Aorta (tissue), 5 donors: Measurements from ENCODE around the gene KIF15. TPM values are rescaled to one million over a fixed set of nuclear protein-coding genes. Genes with fewer than 3 reads are reported as not detected.
A peak's percentile ranks its signal among the peaks of the same experiment; 100 is the strongest.

Experiments used
- ATAC-seq: fragments of 200-7000 bp; cut with Tn5 transposase; one replicate; pipeline ENCODE4 v1.9.1; 2022; ENCODE audit warnings: moderate library complexity; ENCODE audit not compliant: low FRiP score
- DNase-seq, 2 donors: peaks; one replicate each; pipeline ENCODE4 v3.0.0-alpha.2; 2020
- H3K27ac ChIP-seq, 2 donors: one replicate each; pipeline ENCODE4 v1.5.1; 2013; ENCODE audit warnings: low read length in 2 of 2, mild to moderate bottlenecking in 2 of 2, moderate library complexity in 2 of 2, control low read depth in 1 of 2, inconsistent platforms in 1 of 2, low read depth in 1 of 2
- H3K27me3 ChIP-seq, 2 donors: one replicate each; pipeline ENCODE4 v1.6.1; 2013; ENCODE audit warnings: control low read depth in 1 of 2, low read length in 1 of 2, mild to moderate bottlenecking in 1 of 2, moderate library complexity in 1 of 2; ENCODE audit not compliant: insufficient read depth in 2 of 2, control insufficient read depth in 1 of 2
- H3K36me3 ChIP-seq, 2 donors: one replicate each; pipeline ENCODE4 v1.6.1; 2013; ENCODE audit warnings: control low read depth in 1 of 2, low read length in 1 of 2, mild to moderate bottlenecking in 1 of 2; ENCODE audit not compliant: insufficient read depth in 2 of 2, control insufficient read depth in 1 of 2
- H3K4me1 ChIP-seq, 2 donors: one replicate each; pipeline ENCODE4 v1.6.1; 2013; ENCODE audit warnings: low read length in 2 of 2, control low read depth in 1 of 2, mild to moderate bottlenecking in 1 of 2, moderate library complexity in 1 of 2; ENCODE audit not compliant: insufficient read depth in 2 of 2, control insufficient read depth in 1 of 2
- H3K4me3 ChIP-seq, 2 donors: one replicate each; pipeline ENCODE4 v1.5.1; 2013; ENCODE audit warnings: low read length in 2 of 2, control low read depth in 1 of 2, mild to moderate bottlenecking in 1 of 2
- H3K9me3 ChIP-seq: one replicate; pipeline ENCODE4 v1.6.1; 2013; ENCODE audit warnings: mild to moderate bottlenecking, low read length; ENCODE audit not compliant: control insufficient read depth
- WGBS, 2 donors: extraction: QIAGEN DNeasy Blood & Tissue Kit; methylation state at CpG; one replicate each; pipeline ENCODE4 v1.1.7; 2013; 5-methylcytosine and 5-hydroxymethylcytosine counted together
- intact Hi-C, 2 donors: fragments of 100-400 bp; cut with DNase I; formaldehyde crosslinking; loops; one replicate each; pipeline versions ENCODE4 v1.14.2 to v1.15.0; 2022
- long read RNA-seq, 2 donors: library from polyadenylated mRNA; unstranded; transcript quantifications; one replicate each; pipeline ENCODE4 v2.0.0, GENCODE V29; 2020 to 2021
- polyA plus RNA-seq, 2 donors: library from polyadenylated mRNA; stranded (reverse); fragments of 200-250 nt; gene quantifications; one replicate each; pipeline ENCODE4 v1.2.3, GENCODE V29; 2013
- total RNA-seq, 2 donors: library from RNA; stranded (reverse); fragmentation: NEBNext Ultra II Directional; extraction: Animal tissue kit (Norgen Biotek cat#: 25700); gene quantifications; one replicate each; pipeline ENCODE4 v1.2.1, GENCODE V29; 2021
- donor health status: healthy with polysubstance abuse.
- donor health status: Bipolar disorder and iron deficiency.
- donor health status: DM: no; HTN: no; CAD: no.
- donor health status: DM: no; HTN: no; CAD: no.
- donor health status: DM: yes; HTN: yes; CAD: no.

Gene KIF15
- under 1 TPM; 0.49 to 0.93 TPM for total RNA-seq
- polyA plus RNA-seq = 1 to 10 TPM in 1 of 2 donors, under 1 TPM in 1; 0.92 to 2.1 TPM
- long read RNA-seq, donor 1, partial matches to known transcripts = 0 of 2 reads
- long read RNA-seq, donor 1, other reads (novel, unspliced or antisense) = 2 of 2 reads
- long read RNA-seq, donor 2 = 0 reads

- no peaks in the 10 kb centered on the region for H3K36me3 ChIP-seq
- H3K27me3 ChIP-seq = no peaks in the 10 kb centered on the region
- H3K27ac ChIP-seq = no peak within 1 kb of the TSS
- peak; percentile 100 for ATAC-seq
- H3K9me3 ChIP-seq = no peaks in the 10 kb centered on the region
- WGBS, 2 donors = 1% methylated on average over 64 of the region's 64 CpGs
- peak; percentile 98 to 99 for DNase-seq
- intact Hi-C loops = loop anchor here (1.0 to 10.0 kb wide), 7 partner anchors 31 to 224 kb away; partner anchors contain the start of genes TMEM42 (in 2 of the 2), ZNF35 (in 1 of the 2) and ZNF502 (in 1 of the 2)
- H3K4me1 ChIP-seq = no peaks in the 10 kb centered on the region
- peak within 1 kb of the TSS; percentile 73 to 84 for H3K4me3 ChIP-seq
Measured at GRCh38 chr3:44761424-44762169, at the start of gene KIF15, which contains the start of gene KIAA1143. KIF15 (plus strand) TSS chr3:44761794; CDS start chr3:44761866, 72 bp downstream. KIAA1143 (minus strand) TSS chr3:44761619; CDS start chr3:44761602, 17 bp downstream.

- intact Hi-C loops = loop anchor here in 1 of 2 donors (2.0 to 5.0 kb wide), 2 partner anchors 16 to 50 kb away; partner anchors contain the start of genes KIAA1143, KIF15 and ZNF501
Measured at GRCh38 chr3:44712455-44713075, 49.0 kb upstream of the KIF15 start, which contains the start of gene ZNF502. ZNF502 (plus strand) TSS chr3:44712660; CDS start chr3:44720262, 7,602 bp downstream.

GRCh38 chr3:44721231-44722102 is 40.1 kb upstream of the KIF15 start:
- intact Hi-C loops = no loop called here
- H3K27ac ChIP-seq = no peak overlapping the region
- peak overlapping the region in 1 of 2 donors; percentile 14 for H3K4me3 ChIP-seq
- no peak for DNase-seq
- peaks cover 18 to 28% of the 10 kb centered on the region in 2 donors for H3K36me3 ChIP-seq
- WGBS, 2 donors = 97% methylated on average over 10 of the region's 10 CpGs
- peaks cover 34% of the 10 kb centered on the region for H3K9me3 ChIP-seq
- H3K4me1 ChIP-seq = no peaks in the 10 kb centered on the region
- no peak for ATAC-seq
- no peaks in the 10 kb centered on the region for H3K27me3 ChIP-seq

More at GRCh38 chr3:44712455-44713075, 49.0 kb upstream of the KIF15 start, which contains the start of gene ZNF502:
- Histone ChIP-seq H3K36me3 (no peaks in the 10 kb centered on the region), H3K27ac (peak within 1 kb of the TSS in 1 of 2 donors; percentile 13), H3K4me1 (peaks cover 0 to 5% of the 10 kb centered on the region in 2 donors), H3K4me3 (peak within 1 kb of the TSS; percentile 24 to 81), H3K27me3 (no peaks in the 10 kb centered on the region), H3K9me3 (peaks cover 4% of the 10 kb centered on the region)
- ATAC-seq = peak; percentile 96
- peak; percentile 91 to 97 for DNase-seq
- WGBS, 2 donors = 0 to 1% methylated on average over 36 of the region's 36 CpGs

GRCh38 chr3:44722103-44722401 is 39.5 kb upstream of the KIF15 start:
- 99 to 100% methylated on average over 1 of the region's 1 CpG for WGBS, 2 donors
- Histone ChIP-seq H3K27ac (no peak overlapping the region), H3K4me3 (peak overlapping the region in 1 of 2 donors; percentile 14), H3K4me1 (no peaks in the 10 kb centered on the region), H3K9me3 (peaks cover 33% of the 10 kb centered on the region), H3K27me3 (no peaks in the 10 kb centered on the region), H3K36me3 (peaks cover 18 to 28% of the 10 kb centered on the region in 2 donors)
- intact Hi-C loops = no loop called here
- DNase-seq (no peak), ATAC-seq (no peak)

- H3K4me3 ChIP-seq = peak within 1 kb of the TSS; percentile 76 to 89
- intact Hi-C loops = loop anchor here in 1 of 2 donors (2.0 kb wide), 1 partner anchor 17 kb away; the partner anchor contains the start of gene ZNF502
- no peaks in the 10 kb centered on the region for H3K4me1 ChIP-seq
- 0 to 1% methylated on average over 39 to 46 of the region's 46 CpGs for WGBS, 2 donors
- H3K27ac ChIP-seq = no peak within 1 kb of the TSS
- H3K36me3 ChIP-seq = peaks cover 3 to 6% of the 10 kb centered on the region in 2 donors
- ATAC-seq = peak; percentile 98
- no peaks in the 10 kb centered on the region for H3K27me3 ChIP-seq
- H3K9me3 ChIP-seq = peaks cover 12% of the 10 kb centered on the region
- DNase-seq = peak; percentile 96 to 98
Measured at GRCh38 chr3:44729384-44729910, 32.1 kb upstream of the KIF15 start, which contains the start of gene ZNF501. ZNF501 (plus strand) TSS chr3:44729635; CDS start chr3:44734422, 4,787 bp downstream.

- peaks cover 14% of the 10 kb centered on the region for H3K9me3 ChIP-seq
- intact Hi-C loops = no loop called here
- no peak overlapping the region for H3K4me3 ChIP-seq
- ATAC-seq = no peak
- no peak overlapping the region for H3K27ac ChIP-seq
- H3K4me1 ChIP-seq = no peaks in the 10 kb centered on the region
- WGBS, 2 donors = 94 to 97% methylated on average over 3 of the region's 3 CpGs
- no peak for DNase-seq
- H3K36me3 ChIP-seq = peaks cover 5 to 9% of the 10 kb centered on the region in 2 donors
- H3K27me3 ChIP-seq = no peaks in the 10 kb centered on the region
Measured at GRCh38 chr3:44734646-44735168, 26.9 kb upstream of the KIF15 start.

GRCh38 chr3:44761101-44761423 is 532 bp upstream of the KIF15 start:
- peak; percentile 13 for ATAC-seq
- Histone ChIP-seq H3K4me3 (peak overlapping the region; percentile 73 to 84), H3K27ac (no peak overlapping the region), H3K27me3 (no peaks in the 10 kb centered on the region), H3K9me3 (no peaks in the 10 kb centered on the region), H3K4me1 (no peaks in the 10 kb centered on the region), H3K36me3 (no peaks in the 10 kb centered on the region)
- 1 to 2% methylated on average over 15 of the region's 15 CpGs for WGBS, 2 donors
- no peak for DNase-seq
- intact Hi-C loops = loop anchor here (1.0 to 10.0 kb wide), 7 partner anchors 30 to 224 kb away; partner anchors contain the start of genes TMEM42 (in 2 of the 2), ZNF35 (in 1 of the 2) and ZNF502 (in 1 of the 2)
